Measurements from ENCODE around the gene ZNF277.

GRCh38 chr7:112271162-112271561 is 64.7 kb downstream of the ZNF277 start:
- no peak for TF ChIP-seq CTCF (IDR thresholded peaks at IDR 0.05)
- no peak for TF ChIP-seq POLR2A (IDR thresholded peaks at IDR 0.05)
